ENCODE measurements around the gene TMEM132D.
A peak's percentile ranks its signal among the peaks of the same experiment; 100 is the strongest.
"Not testable (repeated sequence)": the region's sequence is repeated elsewhere in the genome, so short reads cannot be mapped to it uniquely, and the experiment has no call there.

TMEM132D gene

GRCh38 chr12:129903956-129904829, at the start of gene TMEM132D:
Gene TMEM132D, minus strand, starts transcription at chr12:129904025.
- peak; percentile 64 for DNase-seq

DNA sequence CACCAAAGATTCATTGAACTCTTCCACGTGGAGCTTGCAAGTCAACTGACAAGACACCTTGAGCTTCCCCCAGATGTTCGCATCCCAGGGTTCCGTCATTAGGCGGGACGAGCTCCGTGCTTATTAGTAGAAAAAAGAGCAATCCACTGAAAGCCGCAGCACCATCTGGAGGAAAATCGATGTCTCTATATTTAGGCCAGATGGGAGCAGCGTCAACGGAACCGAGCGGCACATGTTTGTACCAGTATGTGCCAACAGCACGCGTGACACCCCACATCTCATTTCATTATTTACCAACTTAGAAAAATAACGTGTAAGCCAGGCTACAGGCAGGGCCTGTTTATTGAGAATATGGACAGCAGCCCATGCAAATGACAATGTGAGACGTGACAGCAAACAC, 45.8 kb upstream of the TMEM132D start:
- no peak for DNase-seq

- no peak for DNase-seq
Observed at GRCh38 chr12:129941618-129942017, 37.8 kb upstream of the TMEM132D start.

DNA sequence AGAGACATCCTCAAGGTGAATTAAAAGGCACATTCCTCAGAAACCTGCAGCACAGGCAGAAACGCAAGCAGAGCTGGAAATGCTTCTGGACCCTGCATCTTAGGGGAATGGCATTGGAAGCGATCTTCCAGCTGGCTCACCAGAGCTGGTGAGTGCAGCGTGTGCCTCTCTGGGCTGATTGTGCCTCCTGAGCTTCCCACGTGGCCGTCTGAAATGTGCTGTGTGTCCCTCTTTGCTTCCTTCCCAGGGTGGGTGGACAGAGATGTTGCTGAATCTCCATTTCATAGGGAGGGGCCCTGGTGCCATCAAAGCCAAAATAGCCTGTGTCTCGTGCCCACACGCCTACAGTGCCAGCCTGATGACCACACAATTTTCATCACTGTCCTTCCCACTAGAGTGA, 34.3 kb upstream of the TMEM132D start:
- DNase-seq, result no peak

DNA sequence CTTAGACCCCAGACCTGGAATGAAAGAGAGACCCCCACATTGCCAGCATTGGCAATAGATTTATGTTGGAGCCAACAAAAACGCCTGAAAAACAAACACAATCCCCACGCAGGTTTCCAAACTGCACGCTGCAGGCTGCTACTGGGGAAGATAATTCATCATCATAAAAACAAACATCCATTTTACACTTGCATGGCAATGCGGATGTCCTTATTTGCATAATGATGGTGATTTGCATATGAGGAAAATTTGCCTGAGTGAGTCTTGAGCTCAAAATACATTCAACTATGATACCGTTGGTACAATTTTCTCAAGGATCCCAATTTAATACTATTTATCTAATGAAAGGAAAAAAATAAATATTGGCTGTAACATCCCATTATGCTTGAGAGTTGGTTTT, 33.6 kb upstream of the TMEM132D start:
- peak; percentile 49 for DNase-seq

DNA sequence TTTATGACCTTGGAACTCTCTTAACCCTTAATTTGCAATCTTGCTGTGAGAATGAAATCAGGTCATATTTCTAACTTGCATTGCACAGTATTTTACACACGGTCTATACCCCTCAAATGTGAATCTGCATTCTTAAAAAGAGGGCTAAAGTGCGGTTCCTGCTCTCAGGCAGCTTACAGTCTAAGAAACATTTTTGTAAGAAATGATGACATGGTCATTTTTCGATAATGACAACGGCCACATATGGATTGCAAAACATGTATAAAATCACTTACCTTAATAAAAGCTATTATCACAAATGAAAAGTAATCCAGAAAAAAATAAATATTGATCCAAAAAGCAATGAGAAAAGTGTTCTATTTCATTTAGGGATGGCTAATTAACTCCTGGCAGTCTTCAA, 24.8 kb upstream of the TMEM132D start:
- DNase-seq, result no peak

- DNase-seq, result no peak
Observed at GRCh38 chr12:129927316-129927900, 23.6 kb upstream of the TMEM132D start.

GRCh38 chr12:129911428-129912049, 7.7 kb upstream of the TMEM132D start:
- DNase-seq, result peak; percentile 86

GRCh38 chr12:129909051-129910020, 5.5 kb upstream of the TMEM132D start:
- DNase-seq, result no peak

GRCh38 chr12:129903092-129903945, 506 bp downstream of the TMEM132D start:
- DNase-seq, result peak; percentile 57

DNA sequence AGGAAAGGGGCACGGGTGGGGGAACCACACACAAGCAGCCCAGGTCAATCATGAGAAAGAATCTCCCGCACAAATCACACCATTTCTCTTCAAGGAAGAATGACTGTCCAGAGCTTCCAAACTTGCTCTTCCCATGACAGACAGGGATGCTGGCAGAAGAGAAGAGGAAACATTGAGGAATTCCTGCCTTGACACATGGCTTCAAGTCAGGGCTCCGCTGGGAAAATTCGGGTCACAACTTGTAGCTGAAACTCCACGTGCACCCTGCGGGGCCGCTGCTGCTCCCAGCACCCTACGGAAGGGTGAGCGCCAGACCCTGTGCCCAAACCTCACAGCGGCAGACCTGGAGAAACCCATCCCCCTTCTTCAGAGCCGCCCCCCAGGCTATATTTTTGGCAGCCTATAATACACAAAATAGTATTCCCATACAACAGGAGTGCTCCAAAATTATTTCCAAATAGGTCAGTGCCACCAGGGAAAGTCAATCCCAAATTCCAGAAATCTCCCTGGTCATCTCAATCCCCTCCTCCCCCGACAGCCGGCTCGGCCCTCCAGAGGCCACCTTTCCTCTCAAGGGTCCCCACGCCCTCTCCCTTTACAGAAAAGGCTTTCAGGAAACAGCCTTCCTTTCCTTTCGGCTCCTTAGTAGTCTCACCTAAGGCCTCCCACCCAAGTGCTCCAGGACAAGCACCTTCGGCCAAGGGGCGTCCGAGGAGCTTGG, 1.3 kb downstream of the TMEM132D start:
- DNase-seq, result no peak

DNA sequence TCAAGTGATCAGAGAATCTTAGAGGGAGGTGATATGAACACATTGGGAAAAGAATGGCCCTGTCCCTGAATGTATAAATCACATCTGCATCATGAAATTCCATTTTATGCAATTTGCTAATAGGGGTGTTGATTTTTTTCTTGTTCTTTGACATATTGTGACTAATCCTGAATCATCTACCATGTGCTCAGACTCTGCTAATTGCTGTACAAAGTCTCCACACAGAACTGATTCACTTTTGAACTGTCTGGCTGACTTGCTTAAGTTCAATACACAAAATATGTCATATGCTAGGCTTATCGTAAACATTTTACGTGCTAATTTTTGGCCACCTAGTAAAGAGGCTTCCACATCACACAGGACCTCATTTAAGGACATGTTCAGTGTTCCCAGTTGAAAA, 2.6 kb downstream of the TMEM132D start:
- DNase-seq, result no peak

DNA sequence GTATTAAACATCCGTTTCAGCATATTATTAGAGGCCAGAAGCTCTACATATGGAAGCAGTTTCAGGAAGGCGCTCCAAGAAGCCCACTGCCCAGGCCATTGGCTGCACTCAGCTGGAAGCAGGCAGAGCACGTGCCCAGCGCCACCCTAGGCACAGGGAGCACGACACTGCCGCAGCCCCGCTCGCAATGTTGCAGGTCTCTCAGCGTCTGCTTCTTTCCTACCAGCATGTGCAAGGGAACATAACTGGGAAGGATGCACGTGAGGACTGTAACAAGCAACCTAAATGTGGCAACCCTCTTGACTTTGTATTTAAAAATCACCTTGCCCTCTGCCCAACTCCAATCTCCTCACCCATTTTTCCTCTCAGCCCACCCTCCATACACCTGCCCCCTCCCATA, 3.5 kb downstream of the TMEM132D start:
- no peak for DNase-seq

DNA sequence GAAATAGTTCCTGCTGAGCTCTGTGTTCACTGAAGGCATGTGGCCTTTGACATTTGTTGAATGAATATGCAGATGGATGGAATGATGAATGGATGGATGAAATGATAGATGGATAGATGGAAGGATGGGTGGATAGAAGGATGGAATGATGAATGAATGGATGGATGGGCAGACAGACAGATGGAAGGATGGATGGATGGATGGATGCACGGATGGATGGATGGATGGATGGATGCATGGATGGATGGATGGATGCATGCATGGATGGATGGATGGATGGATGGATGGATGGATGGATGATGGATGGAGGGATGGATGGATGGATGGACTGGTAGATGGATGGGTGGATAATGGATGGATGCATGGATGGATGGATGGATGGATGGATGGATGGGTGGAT, 4.8 kb downstream of the TMEM132D start:
- not testable (repeated sequence) for DNase-seq

GRCh38 chr12:129893691-129894090, 10.1 kb downstream of the TMEM132D start:
- no peak for DNase-seq

DNA sequence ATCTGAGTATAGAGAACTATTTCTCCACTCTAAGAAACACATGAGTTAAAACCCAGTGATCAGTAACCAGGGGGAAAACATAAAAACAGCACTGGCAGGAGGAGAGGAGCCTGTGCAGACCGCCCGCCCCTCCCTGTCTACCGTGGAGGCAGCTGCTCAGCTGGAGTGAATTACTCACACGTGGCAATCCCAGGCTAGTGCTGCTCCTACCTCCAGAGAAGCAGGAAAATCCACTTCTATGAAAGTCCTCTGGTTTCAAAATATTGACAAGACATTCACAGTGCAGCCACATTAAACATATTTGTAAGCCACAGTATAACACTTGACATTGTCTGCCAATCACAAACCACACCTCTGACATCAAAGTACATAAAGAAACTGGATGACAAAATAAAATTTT, 16.7 kb downstream of the TMEM132D start:
- DNase-seq, result peak; percentile 99

DNA sequence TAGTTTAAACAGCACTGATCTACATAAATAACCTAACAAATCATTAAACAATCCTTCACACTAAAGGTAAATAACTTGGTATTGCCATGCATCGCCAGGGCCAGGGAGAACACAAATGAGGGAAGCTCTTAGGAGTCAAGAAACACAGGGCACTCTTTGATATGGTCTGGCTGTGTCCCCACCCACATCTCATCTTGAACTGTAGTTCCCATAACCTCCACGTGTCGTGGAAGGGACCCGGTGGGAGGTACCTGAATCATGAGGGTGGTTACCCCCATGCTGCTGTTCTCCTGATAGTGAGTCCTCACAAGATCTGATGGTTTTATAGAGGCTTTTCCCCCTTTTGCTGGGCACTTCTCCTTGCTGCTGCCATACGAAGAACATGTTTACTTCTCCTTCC, 17.3 kb downstream of the TMEM132D start:
- peak; percentile 79 for DNase-seq

DNA sequence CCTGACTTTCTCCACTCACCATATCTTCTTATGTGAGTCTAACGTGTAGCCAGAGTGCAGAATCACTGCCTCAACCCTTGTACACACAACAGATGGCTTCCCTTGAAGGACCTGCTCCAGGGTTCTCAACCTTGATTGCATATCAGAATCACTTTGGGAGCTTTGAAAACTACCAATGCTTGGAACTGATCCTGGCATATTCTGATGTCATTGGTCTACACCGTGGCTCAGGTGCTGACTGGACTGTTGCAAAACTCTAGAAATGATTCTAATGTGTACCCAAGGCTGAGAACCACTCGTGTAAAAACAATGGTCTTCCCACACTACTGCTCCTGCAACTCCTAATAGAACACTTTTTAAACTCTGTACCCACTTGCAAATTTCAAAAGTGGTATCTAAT, 18.5 kb downstream of the TMEM132D start:
- DNase-seq, result peak; percentile 51

- DNase-seq, result peak; percentile 63
Observed at GRCh38 chr12:129877411-129877810, 26.4 kb downstream of the TMEM132D start.

GRCh38 chr12:129873833-129874208, 30.0 kb downstream of the TMEM132D start:
- no peak for DNase-seq

Data from DMS53 (cell line).